DLD1 (cell line): ENCODE data around the gene GNPDA1.
"Not testable (repeated sequence)": the region's sequence is repeated elsewhere in the genome, so short reads cannot be mapped to it uniquely, and the experiment has no call there.

ENCODE experiments used
- in situ Hi-C: cut with HindIII; loops from 2 replicates; pipeline ENCODE4 v1.10.0; 2017; ENCODE audit warnings: low sequenced_read_pairs

GNPDA1 gene

DNA sequence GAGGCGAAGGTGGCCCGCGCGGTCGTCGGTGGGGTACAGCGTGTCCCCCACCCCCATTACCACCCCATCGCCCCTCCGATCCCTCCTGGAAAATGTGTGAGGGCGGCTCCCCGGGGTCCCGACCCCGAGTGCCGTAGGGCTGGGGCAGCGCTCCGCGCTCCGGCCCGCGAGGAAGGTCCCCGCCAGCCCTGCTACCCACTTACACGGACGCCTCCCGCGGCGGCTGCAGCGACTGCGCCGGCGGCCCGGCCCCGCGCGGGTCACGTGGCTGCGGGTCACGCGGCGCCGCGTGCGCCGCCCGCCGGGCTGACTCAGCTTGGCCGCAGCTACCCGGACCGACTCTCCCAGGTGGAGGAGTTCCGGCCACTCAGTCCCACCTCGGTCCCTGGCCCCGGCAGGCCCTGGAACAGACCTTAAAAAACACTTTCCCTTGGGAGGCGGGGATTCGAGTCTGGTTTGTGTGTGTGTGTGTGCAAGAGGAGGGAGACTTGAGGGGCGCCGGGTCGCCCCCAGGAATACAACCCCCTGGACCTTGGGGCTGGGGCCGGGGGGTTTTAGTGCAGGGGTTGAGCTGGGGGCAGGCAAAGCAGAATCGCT, at the start of gene GNPDA1:
GNPDA1 (minus strand) TSS at position 236 of the 597 bp plus-strand sequence. CDS start 992 bp downstream, outside the sequence.
- in situ Hi-C loops, result no loop called here

DNA sequence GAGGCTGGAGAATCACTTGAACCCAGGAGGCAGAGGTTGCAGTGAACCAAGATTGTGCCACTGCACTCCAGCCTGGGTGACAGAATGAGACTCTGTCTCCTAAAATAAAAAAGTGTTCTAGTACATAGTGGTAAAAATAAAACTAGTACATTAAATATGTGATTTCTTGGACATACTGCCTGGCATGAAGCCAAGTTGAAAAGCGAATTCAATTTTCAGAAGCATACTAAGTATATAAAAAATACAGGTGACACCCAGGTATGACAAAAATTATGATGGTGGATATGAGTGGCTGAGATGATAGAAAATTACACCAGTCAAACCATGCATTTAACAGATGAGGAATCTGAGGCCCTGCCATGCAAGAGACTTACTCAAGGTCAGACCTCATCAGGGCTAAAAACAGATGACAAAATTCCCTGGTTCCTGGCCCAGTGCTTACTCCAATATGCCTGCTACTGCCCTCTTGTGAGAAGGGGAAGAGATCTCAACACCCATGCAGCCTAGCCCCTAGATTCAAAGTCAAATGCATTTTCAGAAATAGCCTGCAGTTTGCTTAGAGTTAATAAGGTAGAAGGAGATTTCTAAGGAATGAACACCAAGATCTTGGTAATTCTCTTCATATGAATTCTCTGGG, 46.6 kb upstream of the GNPDA1 start:
- in situ Hi-C loops, result no loop called here

DNA sequence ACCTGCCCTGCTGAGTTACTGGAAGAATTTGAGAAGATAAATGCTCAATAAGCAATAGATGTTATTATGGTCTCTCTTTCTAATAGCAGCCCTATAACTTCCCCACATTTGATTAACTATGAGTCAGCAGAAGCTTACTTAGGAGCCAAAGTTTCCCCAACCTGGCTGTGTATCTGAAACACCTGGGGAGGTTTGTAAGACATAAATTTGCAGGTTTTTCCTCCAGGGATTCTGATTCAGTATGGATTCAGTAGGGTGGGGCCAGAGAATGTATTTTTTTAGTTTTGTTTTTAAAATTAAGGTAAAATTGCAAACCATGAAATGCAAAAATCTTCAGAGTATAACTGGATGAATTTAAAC, 44.9 kb upstream of the GNPDA1 start:
- in situ Hi-C loops, result no loop called here

DNA sequence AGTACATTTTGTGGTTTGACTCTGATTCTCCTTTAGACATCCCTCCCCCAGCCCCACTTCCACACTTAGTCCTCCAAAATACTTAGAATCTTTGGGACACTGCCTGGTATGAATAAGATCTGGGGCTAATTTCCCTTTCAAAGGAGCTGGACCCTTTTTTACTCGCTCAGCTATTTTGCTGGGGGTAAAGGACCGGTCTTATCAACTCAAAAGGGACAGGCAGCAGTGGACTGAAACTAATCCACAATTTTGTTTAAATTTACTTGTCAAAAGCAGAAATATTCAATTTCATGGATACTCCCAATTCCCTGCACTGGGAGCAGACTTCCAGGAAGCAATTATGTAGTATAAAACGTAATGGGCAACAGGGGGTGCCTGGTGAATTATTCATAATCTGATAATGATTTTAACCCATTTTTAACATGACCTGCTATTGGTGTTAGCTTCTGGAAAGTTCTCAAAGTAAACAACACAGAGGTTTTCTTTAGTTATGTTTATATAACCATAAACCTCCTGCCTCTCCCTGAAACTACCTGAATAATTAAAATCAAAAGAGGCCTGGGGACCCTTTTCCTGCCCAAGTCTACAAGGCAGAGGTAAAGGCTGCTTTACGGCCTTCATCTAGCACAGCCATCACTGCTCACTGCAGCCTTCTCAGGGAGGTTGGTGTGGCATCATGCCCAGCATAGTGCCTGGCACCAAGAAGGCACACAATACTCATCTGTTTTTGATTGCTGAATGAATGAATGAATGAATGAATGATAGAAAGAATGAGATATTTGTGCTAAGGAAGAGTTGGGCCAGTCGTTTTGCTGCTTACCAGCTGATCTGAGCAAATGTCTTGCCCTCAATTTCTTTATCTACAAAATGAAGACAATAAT, 44.2 kb upstream of the GNPDA1 start:
- in situ Hi-C loops, result no loop called here

DNA sequence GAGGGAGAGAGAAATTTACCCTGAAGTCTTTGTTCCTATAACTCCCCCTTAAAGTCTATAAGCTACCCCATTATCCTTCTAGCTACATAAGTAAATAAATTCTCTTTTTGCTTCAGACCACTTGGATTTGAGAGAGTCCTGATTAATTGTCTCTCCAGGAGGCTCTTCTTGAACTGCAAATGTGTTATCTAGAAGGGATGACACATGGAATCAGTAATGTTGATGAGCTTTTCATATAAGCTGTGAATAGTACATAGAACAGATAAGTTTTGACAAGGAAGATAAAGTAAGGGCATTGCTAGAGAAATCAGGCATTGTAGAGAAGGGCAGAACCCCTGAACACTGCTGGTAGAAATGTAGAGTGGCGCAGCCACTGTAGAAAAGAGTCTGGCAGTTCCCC, 42.5 kb upstream of the GNPDA1 start:
- in situ Hi-C loops, result no loop called here

DNA sequence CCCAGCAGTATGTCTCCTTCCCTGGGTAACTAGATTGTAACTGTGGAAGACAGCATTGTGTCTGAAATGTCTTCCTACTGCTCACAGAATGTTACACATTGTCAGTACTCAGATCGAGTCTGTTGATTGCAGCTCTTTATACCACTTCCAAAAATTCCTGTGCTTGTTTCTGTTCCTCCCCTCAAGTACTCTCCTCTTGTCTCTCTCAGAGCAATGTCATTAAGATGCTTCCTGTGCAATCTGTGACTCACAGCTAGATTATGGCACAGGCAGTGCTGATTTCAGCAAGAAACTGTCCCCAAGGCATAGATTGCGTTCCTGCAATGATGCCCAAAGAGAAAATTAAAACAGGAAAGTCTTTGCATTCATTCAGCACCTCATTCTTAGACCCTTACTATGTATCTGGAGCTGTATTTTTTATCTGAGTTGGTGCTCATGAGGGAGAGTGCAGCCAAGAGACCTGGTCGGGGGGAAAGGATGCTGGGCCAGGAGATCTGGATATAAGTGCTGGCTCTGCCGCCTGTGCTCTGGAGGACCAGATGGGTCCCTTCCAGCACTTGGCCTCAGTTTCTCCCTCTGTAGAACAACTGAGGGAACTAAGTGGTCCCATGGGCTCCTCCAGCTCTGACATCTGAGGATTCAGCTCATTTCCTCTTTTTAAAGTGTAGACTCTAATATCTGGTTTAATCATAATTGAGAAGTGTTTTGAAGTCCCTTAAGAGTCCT, 40.8 kb upstream of the GNPDA1 start:
- in situ Hi-C loops, result no loop called here

DNA sequence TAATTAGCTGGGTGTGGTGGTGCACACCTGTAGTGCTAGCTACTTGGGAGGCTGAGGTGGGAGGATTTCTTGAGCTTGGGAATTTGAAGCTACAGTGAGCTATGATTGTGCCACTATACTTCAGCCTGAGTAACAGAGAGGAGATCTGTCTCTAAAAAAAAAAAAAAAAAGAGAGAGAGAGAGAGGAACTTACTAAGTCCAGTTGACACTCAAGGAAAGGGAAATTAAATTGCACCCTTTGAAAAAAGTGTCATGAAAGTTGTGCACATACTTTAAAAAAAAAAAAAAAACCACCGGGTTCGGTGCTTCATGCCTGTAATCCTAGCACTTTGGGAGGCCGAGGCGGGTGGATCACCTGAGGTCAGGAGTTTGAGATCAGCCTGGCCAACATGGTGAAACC, 39.2 kb upstream of the GNPDA1 start:
- in situ Hi-C loops, result not testable (repeated sequence)

DNA sequence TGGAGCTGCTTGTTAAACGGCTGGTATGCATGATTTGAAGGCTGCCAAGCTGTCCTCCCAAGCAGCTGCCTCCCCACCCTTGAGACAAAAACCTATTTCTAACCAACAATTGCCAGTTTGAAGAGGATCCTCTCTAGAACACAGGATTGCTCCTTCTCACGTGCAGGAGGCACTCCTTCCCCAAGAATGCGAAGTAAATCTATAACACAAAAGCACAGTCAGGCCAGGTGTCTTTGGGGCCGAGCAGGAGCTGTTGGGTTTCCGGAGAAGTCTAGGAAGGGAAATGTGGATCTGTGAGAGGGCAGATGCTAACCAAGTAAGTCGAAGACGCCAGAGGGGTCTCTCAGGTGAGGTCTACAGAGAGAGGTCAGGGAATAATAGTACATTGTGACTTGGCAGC, 35.4 kb upstream of the GNPDA1 start:
- in situ Hi-C loops, result no loop called here

DNA sequence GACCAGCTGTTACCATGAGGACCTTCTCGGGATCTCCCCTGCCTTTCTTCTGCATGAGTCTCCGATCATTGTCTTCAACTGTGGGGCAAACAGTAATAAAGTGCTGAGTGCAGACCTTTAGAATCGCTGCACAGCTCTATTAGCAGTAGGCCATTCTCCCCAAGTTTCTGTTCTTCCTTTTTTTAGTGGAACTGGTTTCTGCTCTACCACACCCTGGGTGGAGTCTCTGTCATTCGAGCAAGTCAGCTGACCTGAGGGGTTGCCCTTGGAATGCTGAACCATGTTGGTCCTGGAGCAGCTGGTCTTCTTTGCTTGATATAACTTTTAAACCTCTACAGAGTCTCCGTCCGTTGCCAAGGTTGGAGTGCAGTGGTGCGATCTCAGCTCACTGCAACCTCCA, 33.4 kb upstream of the GNPDA1 start:
- in situ Hi-C loops, result no loop called here

DNA sequence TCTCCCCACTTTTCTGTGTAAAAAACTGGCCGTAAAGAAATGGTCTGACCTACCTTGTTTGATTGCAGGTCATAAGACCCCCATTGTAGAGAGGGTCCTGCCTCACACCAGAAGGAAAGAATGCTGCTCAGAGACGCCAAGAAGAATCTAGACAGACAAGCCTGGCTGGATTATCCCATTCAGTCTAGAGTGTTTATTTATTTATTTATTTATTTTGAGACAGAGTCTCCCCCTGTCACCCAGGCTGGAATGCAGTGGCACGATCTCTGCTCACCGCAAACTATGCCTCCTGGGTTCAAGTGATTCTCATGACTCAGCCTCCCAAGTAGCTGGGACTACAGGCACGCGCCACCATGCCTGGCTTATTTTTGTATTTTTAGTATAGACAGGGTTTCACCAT, 28.1 kb upstream of the GNPDA1 start:
- in situ Hi-C loops, result not testable (repeated sequence)

DNA sequence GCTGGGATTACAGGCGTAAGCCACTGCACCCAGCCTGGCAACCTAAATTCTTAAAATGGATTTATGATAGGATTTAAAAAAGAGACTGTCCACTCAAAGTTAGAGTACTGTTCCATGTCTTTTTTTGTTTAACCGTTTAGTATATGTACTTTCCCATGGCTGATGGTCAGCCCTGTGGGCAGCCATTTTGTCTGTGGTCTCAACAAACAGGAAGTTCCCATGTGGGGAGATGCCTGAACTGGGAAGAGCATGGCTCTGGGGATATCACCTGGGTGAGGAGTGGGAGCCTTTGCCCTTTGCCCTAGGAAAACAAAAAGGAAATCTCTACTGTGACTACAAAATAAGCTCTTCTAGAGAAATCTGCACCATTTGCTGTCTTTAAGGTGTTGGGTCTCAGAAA, 27.5 kb upstream of the GNPDA1 start:
- in situ Hi-C loops, result no loop called here

DNA sequence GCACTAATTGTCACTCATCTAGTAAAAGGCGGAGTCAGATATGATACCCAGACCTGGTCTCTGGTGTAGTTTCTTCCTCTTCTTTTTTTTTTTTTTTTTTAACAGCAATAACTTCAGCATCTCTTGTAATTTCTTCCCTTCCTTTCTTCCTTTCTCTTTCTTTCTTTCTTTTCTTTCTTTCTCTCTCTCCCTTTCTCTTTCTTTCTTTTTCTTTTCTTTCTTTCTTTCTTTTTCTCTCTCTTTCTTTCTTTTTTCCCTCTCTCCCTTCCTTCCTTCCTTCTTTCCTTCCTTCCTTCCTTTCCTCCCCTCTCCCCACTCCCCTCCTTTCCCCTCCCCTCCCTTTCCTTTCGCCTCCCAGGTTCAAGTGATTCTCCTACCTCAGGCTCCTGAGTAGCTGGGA, 25.9 kb upstream of the GNPDA1 start:
- in situ Hi-C loops, result no loop called here

DNA sequence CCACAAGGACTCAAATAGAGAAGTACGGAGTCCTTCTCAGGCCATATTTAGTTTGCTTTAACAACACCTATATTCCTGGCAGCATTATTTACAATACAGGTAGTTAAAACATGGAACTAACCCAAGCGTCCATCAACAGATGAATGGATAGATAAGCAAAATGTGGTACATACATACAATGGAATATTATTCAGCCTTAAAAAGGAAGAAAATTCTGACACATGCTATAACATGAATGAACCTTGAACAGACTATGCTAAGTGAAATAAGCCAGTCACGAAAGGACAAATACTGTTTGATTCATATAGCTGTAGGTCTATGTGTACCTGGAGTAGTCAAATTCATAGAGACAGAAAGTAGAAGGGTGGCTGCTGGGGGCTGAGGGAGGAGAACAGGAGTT, 24.8 kb upstream of the GNPDA1 start:
- in situ Hi-C loops, result not testable (repeated sequence)

DNA sequence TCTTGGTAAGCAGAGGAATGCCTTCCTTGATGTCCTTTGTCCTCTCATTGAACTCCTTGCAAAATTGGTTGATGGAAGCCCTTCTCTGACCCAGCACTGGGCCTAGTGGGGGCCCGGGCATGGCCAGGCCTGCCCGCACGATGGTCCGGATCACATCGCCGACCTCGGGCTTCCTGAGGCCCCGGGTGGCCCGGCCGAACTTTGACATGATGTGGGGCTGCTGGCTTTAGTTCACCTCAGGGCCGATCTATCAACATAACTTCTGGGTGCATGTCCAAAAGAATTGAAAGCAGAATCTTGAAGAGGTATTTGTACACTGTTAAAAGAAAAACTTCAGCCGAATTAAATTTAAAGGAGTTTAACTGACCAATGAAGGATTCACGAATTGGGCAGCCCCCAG, 24.1 kb upstream of the GNPDA1 start:
- in situ Hi-C loops, result no loop called here

DNA sequence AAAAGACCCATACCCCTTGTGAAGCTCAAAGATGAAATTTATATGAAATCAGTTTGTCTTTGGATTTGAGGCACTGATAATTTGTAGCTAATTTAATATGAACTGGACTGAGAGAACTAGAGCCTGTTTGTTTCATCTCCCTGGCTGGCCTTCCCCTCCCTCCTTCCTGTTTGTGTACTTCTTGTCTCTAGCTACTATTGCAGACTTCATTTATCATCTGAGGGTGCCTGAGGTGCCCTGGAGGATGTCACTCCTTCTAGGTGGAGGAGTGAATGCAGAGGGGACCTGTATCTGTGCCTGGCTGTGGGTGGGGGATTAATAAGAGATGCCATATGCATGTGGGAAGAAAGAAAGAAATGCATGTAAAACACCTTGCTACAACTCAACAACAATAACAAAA, 22.2 kb upstream of the GNPDA1 start:
- in situ Hi-C loops, result no loop called here

DNA sequence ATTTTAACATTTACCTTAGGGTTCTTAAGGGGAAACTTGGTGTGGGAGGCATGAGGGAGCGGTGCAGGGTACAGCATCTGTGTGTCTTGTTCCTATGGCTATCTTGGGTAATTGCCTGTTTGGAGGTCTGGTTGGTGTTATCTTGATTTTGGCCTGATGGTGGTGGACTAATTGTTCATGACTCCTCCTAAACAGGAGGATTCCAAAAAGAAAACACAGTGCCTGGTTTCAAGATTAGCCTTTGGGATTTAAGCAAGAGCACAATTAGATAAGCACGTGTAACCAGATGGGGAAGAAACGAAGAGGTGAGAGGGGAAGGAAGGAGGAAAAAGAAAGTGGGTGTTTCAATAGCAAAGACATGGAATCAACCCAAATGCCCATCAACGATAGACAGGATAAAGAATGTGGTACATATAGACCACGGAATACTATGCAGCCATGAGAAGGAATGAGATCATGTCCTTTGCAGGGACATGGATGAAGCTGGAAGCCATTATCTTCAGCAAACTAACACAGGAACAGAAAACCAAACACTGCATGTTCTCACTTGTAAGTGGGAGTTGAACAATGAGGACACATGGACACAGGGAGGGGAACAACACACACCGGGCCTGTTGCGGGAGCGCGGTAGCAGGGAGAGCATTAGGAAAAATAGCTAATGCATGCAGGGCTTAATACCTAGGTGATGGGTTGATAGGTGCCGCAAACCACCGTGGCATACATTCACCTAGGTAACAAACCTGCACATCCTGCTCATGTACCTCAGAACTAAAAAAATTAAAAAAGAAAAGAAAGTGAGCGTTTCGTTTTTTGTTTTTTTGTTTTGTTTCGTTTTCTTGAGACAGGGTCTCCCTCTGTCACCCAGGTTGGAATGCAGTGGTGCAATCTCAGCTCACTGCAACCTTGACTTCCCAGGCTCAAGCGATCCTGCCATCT, 21.1 kb upstream of the GNPDA1 start:
- in situ Hi-C loops, result not testable (repeated sequence)

DNA sequence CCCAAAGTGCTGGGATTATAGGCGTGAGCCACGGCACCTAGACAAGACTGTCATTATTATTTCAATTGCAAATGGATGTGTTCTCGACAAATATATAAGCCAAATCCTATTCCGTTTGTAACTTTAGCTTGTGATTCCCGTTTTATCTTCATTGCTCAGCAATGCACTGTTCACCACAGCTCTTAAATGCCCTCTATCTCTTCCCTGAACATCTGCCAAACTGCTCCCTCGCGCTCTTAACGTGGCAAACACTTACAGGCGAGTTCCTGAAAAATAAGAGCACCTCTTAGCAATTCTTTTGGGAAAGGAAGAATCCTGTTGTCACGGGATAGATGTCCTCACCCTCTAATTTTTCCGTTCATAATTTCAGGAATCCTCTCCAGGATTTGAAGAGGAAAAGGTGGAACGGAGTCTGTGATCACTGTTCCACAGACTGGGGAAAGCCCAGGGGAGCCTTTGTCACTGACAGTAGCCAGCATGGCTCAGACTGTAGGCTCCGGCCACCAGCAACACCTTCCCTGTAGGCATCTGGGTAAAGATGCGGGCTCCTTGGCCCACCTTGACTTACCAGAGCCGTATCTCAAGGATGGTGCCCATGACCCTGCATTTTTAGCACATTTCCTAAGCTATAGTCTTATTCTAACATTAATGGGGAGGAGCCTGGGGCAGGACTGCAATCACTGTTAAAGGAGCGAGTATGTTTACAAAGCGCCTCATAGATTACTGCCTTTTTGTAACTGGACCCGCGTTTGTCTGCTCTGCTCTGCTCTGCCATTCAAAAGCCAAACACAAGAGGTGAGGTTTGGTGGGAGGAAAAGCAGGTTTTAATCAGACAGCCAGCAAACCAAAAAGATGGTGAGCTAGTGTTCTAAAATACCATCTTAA, 20.2 kb upstream of the GNPDA1 start:
- in situ Hi-C loops, result no loop called here

DNA sequence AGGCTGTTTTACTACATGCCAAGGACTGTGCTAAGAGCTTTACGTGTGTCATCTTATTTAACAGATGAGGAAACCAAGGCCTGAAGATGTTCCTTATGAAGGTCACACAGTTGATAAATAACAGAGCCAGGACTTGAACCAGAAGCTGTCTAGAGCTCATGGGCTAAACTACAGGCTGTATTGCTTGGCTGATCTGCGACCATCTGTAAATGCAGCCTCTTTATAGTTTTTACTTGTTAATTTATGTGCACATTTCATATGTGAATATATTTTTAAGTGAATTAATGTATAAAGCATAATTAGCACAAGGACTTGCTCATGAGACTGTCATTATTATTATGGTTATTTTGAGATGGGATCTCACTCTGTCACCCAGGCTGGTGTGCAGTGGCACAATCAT, 19.3 kb upstream of the GNPDA1 start:
- in situ Hi-C loops, result no loop called here

DNA sequence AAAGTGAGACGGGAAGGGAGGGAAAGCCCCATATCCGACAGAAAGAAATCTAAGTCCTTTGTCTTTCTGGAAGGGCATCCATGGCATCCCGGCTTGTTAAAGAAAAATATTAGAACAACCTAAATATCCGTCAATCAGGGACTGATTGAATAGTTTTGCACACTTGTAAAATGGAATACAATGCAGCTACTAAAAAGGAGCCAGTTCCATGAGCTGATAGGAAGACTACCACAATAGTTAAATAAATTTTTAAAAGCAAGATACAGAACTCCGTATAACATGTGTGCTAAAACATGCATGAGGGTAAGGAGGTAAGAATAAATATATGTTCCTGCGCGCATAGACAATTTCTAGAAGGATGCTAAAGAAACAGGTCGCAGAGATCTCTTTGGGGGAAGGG, 12.8 kb upstream of the GNPDA1 start:
- in situ Hi-C loops, result no loop called here
